Panc1 (cell line): ENCODE results near the gene TESK2. TPM values are rescaled to one million over a fixed set of nuclear protein-coding genes. Genes with fewer than 3 reads are reported as not detected.

Source experiments
- ATAC-seq: fragments of 200-7000 bp; cut with Tn5 transposase; 2 replicates; pipeline ENCODE4 v1.9.1; 2020; ENCODE audit warnings: mild to moderate bottlenecking, moderate library complexity
- BruUV-seq: library from RNA; stranded (reverse); fragments of 400-500 nt; replicated peaks from 2 replicates; lab custom pipeline; 2021; lab: Mats Ljungman, UMichigan
- CTCF ChIA-PET: fragments of 300-600 bp; sonication (Branson Sonifier 250); formaldehyde crosslinking; loops from one replicate; lab custom pipeline; 2022; ENCODE audit warnings: antibody characterized with exemption; lab: Charles Lee
- POLR2A ChIA-PET: fragments of 300-600 bp; sonication (Branson Sonifier 250); formaldehyde crosslinking; loops from one replicate; lab custom pipeline; 2022; ENCODE audit warnings: antibody characterized with exemption; lab: Charles Lee
- DNase-seq: peaks from one replicate; pipeline ENCODE4 v3.0.0-alpha.2; 2010; ENCODE audit warnings: low read depth, low spot score
- H3K27ac ChIP-seq: 2 replicates; pipeline ENCODE4 v1.5.1; 2011; ENCODE audit warnings: mild to moderate bottlenecking, low read length, inconsistent platforms
- H3K27me3 ChIP-seq: fragments of 200-500 bp; sonication (Bioruptor generic); 2 replicates; pipeline ENCODE4 v1.6.0; 2014; ENCODE audit warnings: low read length, inconsistent platforms; ENCODE audit not compliant: control insufficient read depth, insufficient read depth
- H3K36me3 ChIP-seq: fragments of 200-500 bp; sonication (Bioruptor generic); 2 replicates; pipeline ENCODE4 v1.5.1; 2014; ENCODE audit warnings: inconsistent platforms, mild to moderate bottlenecking, low read length, moderate library complexity; ENCODE audit not compliant: control insufficient read depth, insufficient read depth
- H3K4me1 ChIP-seq: 2 replicates; pipeline ENCODE4 v1.5.1; 2011; ENCODE audit warnings: inconsistent platforms, mild to moderate bottlenecking, low read length, moderate library complexity; ENCODE audit not compliant: control insufficient read depth, insufficient read depth
- H3K4me3 ChIP-seq, 2 experiments: 2 replicates each; pipeline ENCODE4 v1.5.1; 2011 to 2012; ENCODE audit warnings: low read depth in 2 of 2, low read length in 2 of 2, mild to moderate bottlenecking in 2 of 2, inconsistent platforms in 1 of 2, moderate library complexity in 1 of 2
- H3K9me3 ChIP-seq: fragments of 200-500 bp; sonication (Bioruptor generic); 2 replicates; pipeline ENCODE4 v1.5.1; 2014; ENCODE audit warnings: low read depth, mild to moderate bottlenecking, inconsistent platforms, low read length, moderate library complexity; ENCODE audit not compliant: control insufficient read depth, insufficient read depth
- POLR2AphosphoS5 ChIP-seq: IDR thresholded peaks from 2 replicates; pipeline ENCODE4 v1.6.1; 2012; ENCODE audit warnings: mild to moderate bottlenecking, low read depth, low read length, moderate library complexity
- SIN3A ChIP-seq: IDR thresholded peaks from 2 replicates; pipeline ENCODE4 v1.6.1; 2012; ENCODE audit warnings: low read depth, mild to moderate bottlenecking, low read length, moderate library complexity, borderline replicate concordance; ENCODE audit not compliant: insufficient read depth
- TCF7L2 ChIP-seq: IDR thresholded peaks from 2 replicates; pipeline ENCODE4 v1.6.1; 2011; ENCODE audit warnings: mild to moderate bottlenecking, low read depth, low read length, inconsistent platforms
- in situ Hi-C: cut with HindIII; loops from 2 replicates; pipeline ENCODE4 v1.10.0; 2016; ENCODE audit warnings: low sequenced_read_pairs, low pct_unique_long_range_greater_than_20kb
- intact Hi-C: fragments of 100-400 bp; cut with micrococcal nuclease; formaldehyde crosslinking; loops from one replicate; pipeline ENCODE4 v1.10.0; 2022; ENCODE audit not compliant: unreplicated experiment
- total RNA-seq: library from RNA; stranded (reverse); gene quantifications from one replicate; pipeline ENCODE4 v1.2.1, GENCODE V29; 2021; ENCODE audit not compliant: unreplicated experiment
- TF ChIP-seq, protein P1 (sequence below), 2 experiments: IDR thresholded peaks; 2 replicates each; pipeline ENCODE4 v1.6.1; 2011 to 2012; ENCODE audit warnings: low read depth in 2 of 2, control low read depth in 1 of 2, low read length in 1 of 2, mild to moderate bottlenecking in 1 of 2, moderate library complexity in 1 of 2; ENCODE audit not compliant: insufficient read depth in 1 of 2
- TF ChIP-seq, protein P2 (sequence below): fragments of 450-650 bp; IDR thresholded peaks from 2 replicates; pipeline ENCODE4 v1.5.1; 2017; ENCODE audit warnings: mild to moderate bottlenecking

The TESK2 gene
- total RNA-seq, 1 experiment from 2014 or later, result 3.3 TPM

DNA sequence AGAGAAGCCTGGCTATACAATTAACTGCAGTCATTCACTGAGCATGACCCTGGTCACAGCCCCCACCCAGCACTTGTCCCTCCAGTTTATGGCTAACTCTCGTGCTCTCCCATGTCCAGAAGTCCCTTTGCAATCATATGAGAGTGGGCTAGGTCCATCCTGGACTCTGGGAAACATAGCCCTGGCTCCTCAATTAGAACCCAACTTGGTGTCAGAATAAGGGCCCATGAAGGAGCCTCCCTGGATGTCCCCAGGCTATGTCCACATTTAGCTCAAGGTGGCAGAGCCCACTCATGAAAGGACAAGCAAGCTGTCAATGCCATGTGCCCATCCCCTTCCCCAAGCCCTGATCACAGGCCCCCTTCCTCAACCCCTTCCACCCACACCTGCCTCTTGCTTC lies 191.7 kb downstream of the TESK2 start:
- no peak overlapping the region for H3K27ac ChIP-seq
- no peaks in the 10 kb centered on the region for H3K9me3 ChIP-seq
- H3K36me3 ChIP-seq, result no peaks in the 10 kb centered on the region
- intact Hi-C loops (loop anchor here (10.0 kb wide), 1 partner anchor 94 kb away; the partner anchor contains the start of gene ZSWIM5), in situ Hi-C loops (no loop called here)
- no peak for TF ChIP-seq SIN3A
- TF ChIP-seq POLR2AphosphoS5, result no peak
- TF ChIP-seq, protein P1, sequence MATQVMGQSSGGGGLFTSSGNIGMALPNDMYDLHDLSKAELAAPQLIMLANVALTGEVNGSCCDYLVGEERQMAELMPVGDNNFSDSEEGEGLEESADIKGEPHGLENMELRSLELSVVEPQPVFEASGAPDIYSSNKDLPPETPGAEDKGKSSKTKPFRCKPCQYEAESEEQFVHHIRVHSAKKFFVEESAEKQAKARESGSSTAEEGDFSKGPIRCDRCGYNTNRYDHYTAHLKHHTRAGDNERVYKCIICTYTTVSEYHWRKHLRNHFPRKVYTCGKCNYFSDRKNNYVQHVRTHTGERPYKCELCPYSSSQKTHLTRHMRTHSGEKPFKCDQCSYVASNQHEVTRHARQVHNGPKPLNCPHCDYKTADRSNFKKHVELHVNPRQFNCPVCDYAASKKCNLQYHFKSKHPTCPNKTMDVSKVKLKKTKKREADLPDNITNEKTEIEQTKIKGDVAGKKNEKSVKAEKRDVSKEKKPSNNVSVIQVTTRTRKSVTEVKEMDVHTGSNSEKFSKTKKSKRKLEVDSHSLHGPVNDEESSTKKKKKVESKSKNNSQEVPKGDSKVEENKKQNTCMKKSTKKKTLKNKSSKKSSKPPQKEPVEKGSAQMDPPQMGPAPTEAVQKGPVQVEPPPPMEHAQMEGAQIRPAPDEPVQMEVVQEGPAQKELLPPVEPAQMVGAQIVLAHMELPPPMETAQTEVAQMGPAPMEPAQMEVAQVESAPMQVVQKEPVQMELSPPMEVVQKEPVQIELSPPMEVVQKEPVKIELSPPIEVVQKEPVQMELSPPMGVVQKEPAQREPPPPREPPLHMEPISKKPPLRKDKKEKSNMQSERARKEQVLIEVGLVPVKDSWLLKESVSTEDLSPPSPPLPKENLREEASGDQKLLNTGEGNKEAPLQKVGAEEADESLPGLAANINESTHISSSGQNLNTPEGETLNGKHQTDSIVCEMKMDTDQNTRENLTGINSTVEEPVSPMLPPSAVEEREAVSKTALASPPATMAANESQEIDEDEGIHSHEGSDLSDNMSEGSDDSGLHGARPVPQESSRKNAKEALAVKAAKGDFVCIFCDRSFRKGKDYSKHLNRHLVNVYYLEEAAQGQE (IDR thresholded peaks at IDR 0.05; ENCODE audit: insufficient read depth in 1 of 2, low read depth in 2 of 2, low read length in 1 of 2), result no peak
- TF ChIP-seq TCF7L2, result no peak
- TF ChIP-seq, protein P2, sequence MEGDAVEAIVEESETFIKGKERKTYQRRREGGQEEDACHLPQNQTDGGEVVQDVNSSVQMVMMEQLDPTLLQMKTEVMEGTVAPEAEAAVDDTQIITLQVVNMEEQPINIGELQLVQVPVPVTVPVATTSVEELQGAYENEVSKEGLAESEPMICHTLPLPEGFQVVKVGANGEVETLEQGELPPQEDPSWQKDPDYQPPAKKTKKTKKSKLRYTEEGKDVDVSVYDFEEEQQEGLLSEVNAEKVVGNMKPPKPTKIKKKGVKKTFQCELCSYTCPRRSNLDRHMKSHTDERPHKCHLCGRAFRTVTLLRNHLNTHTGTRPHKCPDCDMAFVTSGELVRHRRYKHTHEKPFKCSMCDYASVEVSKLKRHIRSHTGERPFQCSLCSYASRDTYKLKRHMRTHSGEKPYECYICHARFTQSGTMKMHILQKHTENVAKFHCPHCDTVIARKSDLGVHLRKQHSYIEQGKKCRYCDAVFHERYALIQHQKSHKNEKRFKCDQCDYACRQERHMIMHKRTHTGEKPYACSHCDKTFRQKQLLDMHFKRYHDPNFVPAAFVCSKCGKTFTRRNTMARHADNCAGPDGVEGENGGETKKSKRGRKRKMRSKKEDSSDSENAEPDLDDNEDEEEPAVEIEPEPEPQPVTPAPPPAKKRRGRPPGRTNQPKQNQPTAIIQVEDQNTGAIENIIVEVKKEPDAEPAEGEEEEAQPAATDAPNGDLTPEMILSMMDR, result no peak
- ATAC-seq (no peak), DNase-seq (no peak)
- POLR2A ChIA-PET, result no interaction called here
- BruUV-seq, result no TSS peak
- no peak overlapping the region for H3K4me3 ChIP-seq
- H3K27me3 ChIP-seq, result no peaks in the 10 kb centered on the region
- H3K4me1 ChIP-seq, result peaks cover 1% of the 10 kb centered on the region; the same call in 1 of the 2 replicates
- CTCF ChIA-PET, result interaction anchor here (1.6 kb wide), 1 partner anchor 281 kb away, joined by 8 read pairs; no protein-coding TSS in a partner anchor

DNA sequence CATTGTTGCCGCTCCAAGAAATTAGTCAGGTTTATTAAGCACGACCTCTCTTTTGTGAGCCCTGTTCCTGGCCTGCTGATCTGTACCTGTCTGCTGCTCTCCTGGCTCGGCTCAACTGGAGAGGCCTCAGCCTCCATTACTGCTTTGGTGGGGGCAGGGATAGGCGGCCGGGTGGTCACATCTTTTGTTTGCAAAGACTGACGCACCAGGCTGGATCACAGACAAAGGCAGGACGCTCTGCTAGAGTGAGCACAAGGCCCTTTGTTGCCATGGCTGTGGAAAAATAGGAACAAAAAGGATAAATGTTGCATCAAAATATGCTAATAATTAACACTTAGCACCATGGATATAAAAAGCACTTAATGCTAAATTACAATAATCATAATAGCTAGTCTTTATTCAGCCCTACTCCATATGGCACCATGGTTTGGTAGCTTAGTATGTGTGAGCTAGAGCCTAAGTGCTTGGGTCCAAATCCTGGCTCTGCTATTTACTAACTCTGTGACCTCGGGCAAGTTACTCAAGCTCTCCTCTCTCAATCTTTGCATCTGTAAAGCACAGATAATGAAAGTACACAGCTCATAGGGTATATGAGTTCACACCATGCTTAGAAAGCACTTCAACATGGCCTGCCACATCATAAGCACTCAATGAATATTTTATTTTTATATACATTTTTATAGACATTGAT lies 193.2 kb downstream of the TESK2 start:
- DNase-seq (no peak), ATAC-seq (no peak)
- intact Hi-C loops, result loop anchor here (10.0 kb wide), 1 partner anchor 93 kb away; the partner anchor contains the start of gene ZSWIM5
- no peak overlapping the region for H3K27ac ChIP-seq
- no peaks in the 10 kb centered on the region for H3K9me3 ChIP-seq
- H3K4me3 ChIP-seq, result no peak overlapping the region
- CTCF ChIA-PET, result interaction anchor here (1.2 kb wide), 1 partner anchor 279 kb away, joined by 5 read pairs; no protein-coding TSS in a partner anchor
- TF ChIP-seq, protein P2, result no peak
- TF ChIP-seq, protein P1 (IDR thresholded peaks at IDR 0.05; ENCODE audit: insufficient read depth in 1 of 2, low read depth in 2 of 2, low read length in 1 of 2), result no peak
- TF ChIP-seq POLR2AphosphoS5, result no peak
- POLR2A ChIA-PET, result no interaction called here
- in situ Hi-C loops, result no loop called here
- H3K27me3 ChIP-seq, result no peaks in the 10 kb centered on the region
- H3K4me1 ChIP-seq, result no peaks in the 10 kb centered on the region
- BruUV-seq, result no TSS peak
- no peaks in the 10 kb centered on the region for H3K36me3 ChIP-seq
